ENCODE results near the gene LRP4. TPM values are rescaled to one million over a fixed set of nuclear protein-coding genes. Genes with fewer than 3 reads are reported as not detected.

LRP4 gene
- total and polyA plus RNA-seq, 2 of the 4 experiments (the other 2 are of a cell fraction): 4.1 to 5.8 TPM

GRCh38 chr11:46920755-46921154 lies 2.4 kb upstream of the LRP4 start:
- Histone ChIP-seq H3K56ac (ENCODE audit: extremely low read depth, insufficient read depth, low read length) (no peak overlapping the region), H3K4me1 (ENCODE audit: control insufficient read depth, insufficient read depth, low read length) (peaks cover 4% of the 10 kb centered on the region; the same call in 1 of the 2 replicates), H3K36me3 (ENCODE audit: control insufficient read depth, insufficient read depth, low read length) (no peaks in the 10 kb centered on the region), H2BK20ac (ENCODE audit: low read depth, low read length) (no peak overlapping the region; the same call in 1 of the 2 replicates), H4K20me1 (ENCODE audit: insufficient read depth, low read length) (peaks cover 8% of the 10 kb centered on the region; the same call in 1 of the 2 replicates), H4K91ac (ENCODE audit: insufficient read depth, low read depth, low read length) (no peak overlapping the region), H3K18ac (ENCODE audit: low read depth, low read length) (no peak overlapping the region), H3K9ac (ENCODE audit: low read depth, low read length) (no peak overlapping the region), H3K27ac (ENCODE audit: insufficient read depth, low read length) (no peak overlapping the region), H2AK5ac (ENCODE audit: low read depth, low read length) (no peak overlapping the region), H2BK5ac (ENCODE audit: low read depth, low read length, poor library complexity, severe bottlenecking) (no peak overlapping the region), H2BK15ac (ENCODE audit: low read depth, low read length) (no peak overlapping the region), H4K5ac (ENCODE audit: low read depth, low read length) (no peak overlapping the region), H3K9me3 (ENCODE audit: control insufficient read depth, insufficient read depth, low read length) (no peaks in the 10 kb centered on the region), H3K4me2 (ENCODE audit: low read depth, low read length) (peak overlapping the region; percentile 18; the same call in 1 of the 2 replicates), H3K79me1 (ENCODE audit: low read depth in 1 of 2, low read length in 2 of 2) (no peaks in the 10 kb centered on the region), H2BK120ac (ENCODE audit: low read depth, low read length) (no peak overlapping the region), H3K4ac (ENCODE audit: low read depth, low read length) (no peak overlapping the region), H2AK9ac (replicated peaks; ENCODE audit: low read depth, low read length, poor library complexity) (no peak overlapping the region), H3K23ac (ENCODE audit: low read depth, low read length) (no peak overlapping the region), H2AFZ (replicated peaks; ENCODE audit: low read length, poor library complexity) (peak overlapping the region; percentile 34), H3K14ac (replicated peaks; ENCODE audit: low read depth, low read length) (no peak overlapping the region), H4K8ac (ENCODE audit: low read depth in 2 of 2, low read length in 2 of 2) (no peak overlapping the region; a peak in 1 of 4 replicates), H3K27me3 (ENCODE audit: control insufficient read depth, insufficient read depth, low read length) (no peaks in the 10 kb centered on the region), H3K9me1 (ENCODE audit: insufficient read depth, low read length) (peaks cover 3% of the 10 kb centered on the region; the same call in 1 of the 2 replicates), H3K4me3 (ENCODE audit: insufficient read depth, low read depth, low read length) (no peak overlapping the region)
- TF ChIP-seq MAFK (IDR thresholded peaks at IDR 0.05; ENCODE audit: low read depth, low read length): peak; percentile 13; the same call in 1 of the 2 replicates
- TF ChIP-seq RFX5 (IDR thresholded peaks at IDR 0.05; ENCODE audit: low read depth, low read length): no peak
- no peak for TF ChIP-seq CEBPB (IDR thresholded peaks at IDR 0.05; ENCODE audit: low read depth, low read length)
- TF ChIP-seq NFE2L2 (IDR thresholded peaks at IDR 0.05; ENCODE audit: low read depth, low read length): peak; percentile 35; the same call in 1 of the 2 replicates
- TF ChIP-seq BHLHE40 (IDR thresholded peaks at IDR 0.05; ENCODE audit: low read depth, low read length): peak; percentile 78
- TF ChIP-seq CHD1 (IDR thresholded peaks at IDR 0.05; ENCODE audit: low read depth, low read length): no peak
- TF ChIP-seq RAD21 (IDR thresholded peaks at IDR 0.05; ENCODE audit: low read length): no peak
- peak; percentile 97 for TF ChIP-seq FOS (IDR thresholded peaks at IDR 0.05; ENCODE audit: low read depth, low read length)
- no peak for TF ChIP-seq MXI1 (IDR thresholded peaks at IDR 0.05; ENCODE audit: borderline replicate concordance, low read depth, low read length)
- TF ChIP-seq CTCF (conservative IDR thresholded peaks at IDR 0.05; ENCODE audit: low read depth, low read length): no peak
- peak; percentile 15; the same call in 1 of the 2 replicates for TF ChIP-seq SMC3 (IDR thresholded peaks at IDR 0.05; ENCODE audit: low read depth, low read length)
- dilution Hi-C loops (cut with HindIII; ENCODE audit: low sequenced_read_pairs, unreplicated experiment): no loop called here
- BruUV-seq (replicated peaks): no TSS peak
- POLR2A ChIA-PET (ENCODE audit: unreplicated experiment): no interaction called here
- WGBS, 2 experiments (ENCODE audit: extremely low coverage in 2 of 2, insufficient read length in 1 of 2): no CpG with 5 or more reads among the region's 4 CpGs
- DNase-seq (peak; percentile 100), ATAC-seq (ENCODE audit: low read depth) (peak; percentile 86)
- intact Hi-C loops (cut with micrococcal nuclease): loop anchor here (1.0 to 5.0 kb wide), 3 partner anchors 30 to 233 kb away; no protein-coding TSS in a partner anchor
- in situ Hi-C loops (cut with MboI; ENCODE audit: low sequenced_read_pairs): no loop called here
- CTCF ChIA-PET: interaction anchor here (0.6 to 1.2 kb wide), 7 partner anchors 16 to 232 kb away, joined by 3 to 4 read pairs (median 3); partner anchors contain the start of gene CSTPP1
